Fibroblast of lung (primary cell): Measurements from ENCODE around the gene PRUNE2.

ENCODE experiments used
- EZH2 ChIP-seq: IDR thresholded peaks from 2 replicates; pipeline ENCODE4 v1.5.1; 2012; ENCODE audit warnings: low read length, control low read depth, mild to moderate bottlenecking; ENCODE audit errors: missing control alignments
- TF ChIP-seq, protein P1 (sequence below), 2 donors: IDR thresholded peaks in 1 of 2; conservative IDR thresholded peaks in 1 of 2; 1 replicate in 1 of 2; 2 replicates in 1 of 2; pipeline ENCODE4 v1.5.1; 2011 to 2012; ENCODE audit warnings: low read length in 2 of 2, control low read depth in 1 of 2, inconsistent platforms in 1 of 2, low read depth in 1 of 2, mild to moderate bottlenecking in 1 of 2

- TF ChIP-seq, protein P1, sequence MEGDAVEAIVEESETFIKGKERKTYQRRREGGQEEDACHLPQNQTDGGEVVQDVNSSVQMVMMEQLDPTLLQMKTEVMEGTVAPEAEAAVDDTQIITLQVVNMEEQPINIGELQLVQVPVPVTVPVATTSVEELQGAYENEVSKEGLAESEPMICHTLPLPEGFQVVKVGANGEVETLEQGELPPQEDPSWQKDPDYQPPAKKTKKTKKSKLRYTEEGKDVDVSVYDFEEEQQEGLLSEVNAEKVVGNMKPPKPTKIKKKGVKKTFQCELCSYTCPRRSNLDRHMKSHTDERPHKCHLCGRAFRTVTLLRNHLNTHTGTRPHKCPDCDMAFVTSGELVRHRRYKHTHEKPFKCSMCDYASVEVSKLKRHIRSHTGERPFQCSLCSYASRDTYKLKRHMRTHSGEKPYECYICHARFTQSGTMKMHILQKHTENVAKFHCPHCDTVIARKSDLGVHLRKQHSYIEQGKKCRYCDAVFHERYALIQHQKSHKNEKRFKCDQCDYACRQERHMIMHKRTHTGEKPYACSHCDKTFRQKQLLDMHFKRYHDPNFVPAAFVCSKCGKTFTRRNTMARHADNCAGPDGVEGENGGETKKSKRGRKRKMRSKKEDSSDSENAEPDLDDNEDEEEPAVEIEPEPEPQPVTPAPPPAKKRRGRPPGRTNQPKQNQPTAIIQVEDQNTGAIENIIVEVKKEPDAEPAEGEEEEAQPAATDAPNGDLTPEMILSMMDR (conservative IDR thresholded peaks at IDR 0.05 in 1 of 2, IDR thresholded peaks at IDR 0.05 in 1 of 2; ENCODE audit: low read depth in 1 of 2, low read length in 2 of 2): no peak
- TF ChIP-seq EZH2: no peak
These were observed 148.8 kb downstream of the PRUNE2 start for GRCh38 chr9:76756941-76757673.
